HCT116 (cell line): ENCODE measurements around the gene ADGRG1. TPM values are rescaled to one million over a fixed set of nuclear protein-coding genes. Genes with fewer than 3 reads are reported as not detected.

ENCODE experiments used
- ATAC-seq: fragments of 200-7000 bp; cut with Tn5 transposase; 2 replicates; pipeline ENCODE4 v1.9.1; 2020; ENCODE audit warnings: mild to moderate bottlenecking, moderate library complexity
- BruUV-seq: library from RNA; stranded (reverse); fragments of 400-500 nt; replicated peaks from 2 replicates; lab custom pipeline; 2021; lab: Mats Ljungman, UMichigan
- CTCF ChIA-PET: fragments of 300-600 bp; sonication (Branson Sonifier 250); formaldehyde crosslinking; loops from one replicate; lab custom pipeline; 2021; ENCODE audit warnings: antibody characterized with exemption; lab: Charles Lee
- POLR2A ChIA-PET: fragments of 300-600, 350-600 bp; sonication (Branson Sonifier 250); formaldehyde crosslinking; loops from one replicate; lab custom pipeline; 2021; ENCODE audit warnings: antibody characterized with exemption; lab: Charles Lee
- RAD21 ChIA-PET, 2 experiments: fragments of 300-600 bp; sonication (Branson Sonifier 250); formaldehyde crosslinking; loops; one replicate each; lab custom pipeline; 2023; ENCODE audit warnings: low total read pairs in 2 of 2; ENCODE audit not compliant: uncharacterized antibody in 2 of 2, unreplicated experiment in 2 of 2, low non-redundant PET in 1 of 2; lab: Charles Lee
- DNase-seq: peaks from one replicate; pipeline ENCODE4 v3.0.0-alpha.2; 2010; ENCODE audit warnings: low read depth, low spot score
- H2AFZ ChIP-seq: fragments of 200-600 bp; shearing (Covaris generic), sonication (generic); 2 replicates; pipeline ENCODE4 v1.6.1; 2017; ENCODE audit warnings: low read depth, mixed run types, mixed read lengths, antibody characterized with exemption, low read length; ENCODE audit not compliant: poor library complexity, severe bottlenecking
- H3K27ac ChIP-seq: 2 replicates; pipeline ENCODE4 v1.5.1; 2012; ENCODE audit warnings: low read depth, low read length
- H3K27me3 ChIP-seq: fragments of 200-600 bp; sonication (generic); 2 replicates; pipeline ENCODE4 v1.6.1; 2016; ENCODE audit warnings: mixed run types, low read length, mixed read lengths; ENCODE audit not compliant: insufficient read depth
- H3K36me3 ChIP-seq, 2 experiments: fragments of 200-500 bp in 1 of 2; fragments of 200-600 bp in 1 of 2; sonication (Bioruptor generic) in 1 of 2; sonication (generic) in 1 of 2; 2 replicates each; pipeline versions ENCODE4 v1.5.1 to v1.6.1; 2014 to 2016; ENCODE audit warnings: low read length in 2 of 2, inconsistent platforms in 1 of 2, mixed read lengths in 1 of 2, mixed run types in 1 of 2; ENCODE audit not compliant: insufficient read depth in 2 of 2, control insufficient read depth in 1 of 2
- H3K4me1 ChIP-seq, 2 experiments: fragments of 200-600 bp in 1 of 2; sonication (generic) in 1 of 2; 2 replicates each; pipeline versions ENCODE4 v1.5.1 to v1.6.1; 2012 to 2017; ENCODE audit warnings: low read length in 2 of 2, inconsistent platforms in 1 of 2, mild to moderate bottlenecking in 1 of 2, mixed read lengths in 1 of 2, mixed run types in 1 of 2, moderate library complexity in 1 of 2; ENCODE audit not compliant: insufficient read depth in 2 of 2, control insufficient read depth in 1 of 2
- H3K4me2 ChIP-seq: fragments of 200-600 bp; sonication (generic); 2 replicates; pipeline ENCODE4 v1.6.1; 2017; ENCODE audit warnings: mixed run types, low read length, mixed read lengths
- H3K4me3 ChIP-seq, 2 experiments: fragments of 200-600 bp in 1 of 2; sonication (generic) in 1 of 2; replicated peaks in 1 of 2; 2 replicates each; pipeline ENCODE4 v1.5.1; 2011 to 2016; ENCODE audit warnings: low read length in 2 of 2, control low read depth in 1 of 2, low read depth in 1 of 2, mild to moderate bottlenecking in 1 of 2, mixed read lengths in 1 of 2, mixed run types in 1 of 2
- H3K79me2 ChIP-seq: fragments of 200-600 bp; sonication (generic); 2 replicates; pipeline ENCODE4 v1.6.1; 2017; ENCODE audit warnings: mild to moderate bottlenecking, mixed run types, low read length, moderate library complexity, mixed read lengths; ENCODE audit not compliant: insufficient read depth
- H3K9ac ChIP-seq: fragments of 200-600 bp; sonication (generic); 2 replicates; pipeline ENCODE4 v1.6.1; 2016; ENCODE audit warnings: low read length, mixed read lengths
- H3K9me2 ChIP-seq: fragments of 200-600 bp; sonication (generic), shearing (Covaris generic); 2 replicates; pipeline ENCODE4 v1.6.1; 2017; ENCODE audit warnings: mixed run types, mild to moderate bottlenecking, moderate library complexity; ENCODE audit not compliant: insufficient read depth
- H3K9me3 ChIP-seq, 2 experiments: fragments of 200-500 bp in 1 of 2; fragments of 200-600 bp in 1 of 2; sonication (Bioruptor generic) in 1 of 2; sonication (generic) in 1 of 2; 2 replicates each; pipeline ENCODE4 v1.6.1; 2014 to 2017; ENCODE audit warnings: low read length in 2 of 2, mixed read lengths in 2 of 2, inconsistent platforms in 1 of 2, low read depth in 1 of 2, mild to moderate bottlenecking in 1 of 2, mixed run types in 1 of 2, moderate library complexity in 1 of 2; ENCODE audit not compliant: control insufficient read depth in 1 of 2, insufficient read depth in 1 of 2
- H4K20me1 ChIP-seq: fragments of 200-600 bp; sonication (generic), shearing (Covaris generic); 2 replicates; pipeline ENCODE4 v1.6.1; 2017; ENCODE audit warnings: mixed run types, mild to moderate bottlenecking, moderate library complexity; ENCODE audit not compliant: insufficient read depth
- CBX3 ChIP-seq: IDR thresholded peaks from 2 replicates; pipeline ENCODE4 v1.6.1; 2012; ENCODE audit warnings: low read depth
- CTCF ChIP-seq, 3 experiments: fragments of 200-600 bp in 1 of 3; sonication (generic) in 1 of 3; IDR thresholded peaks in 2 of 3; conservative IDR thresholded peaks in 1 of 3; 2 replicates each; pipeline ENCODE4 v1.5.1; 2012 to 2017; ENCODE audit warnings: low read depth in 2 of 3, low read length in 2 of 3, antibody characterized with exemption in 1 of 3, borderline replicate concordance in 1 of 3, control low read depth in 1 of 3, mild to moderate bottlenecking in 1 of 3, mixed read lengths in 1 of 3, mixed run types in 1 of 3, moderate library complexity in 1 of 3; ENCODE audit not compliant: insufficient read depth in 1 of 3
- FOSL1 ChIP-seq: IDR thresholded peaks from 2 replicates; pipeline ENCODE4 v1.6.1; 2012; ENCODE audit warnings: low read depth
- JUND ChIP-seq: IDR thresholded peaks from 2 replicates; pipeline ENCODE4 v1.6.1; 2012
- RAD21 ChIP-seq: IDR thresholded peaks from 2 replicates; pipeline ENCODE4 v1.6.1; 2012; ENCODE audit warnings: low read depth, mild to moderate bottlenecking
- intact Hi-C: fragments of 100-400 bp; cut with micrococcal nuclease; formaldehyde crosslinking; loops from 2 replicates; pipeline ENCODE4 v1.10.0; 2022
- total RNA-seq: library from RNA; stranded (reverse); gene quantifications from one replicate; pipeline ENCODE4 v1.2.1, GENCODE V29; 2021; ENCODE audit not compliant: unreplicated experiment

Gene ADGRG1
- total RNA-seq, 1 experiment from 2014 or later: 36.4 TPM

GRCh38 chr16:57598437-57598836 lies 30.0 kb upstream of the ADGRG1 start:
- Histone ChIP-seq H3K79me2 (no peaks in the 10 kb centered on the region), H3K4me1 (peaks cover 0 to 8% of the 10 kb centered on the region in 2 experiments; a peak in 3 of 4 replicates), H3K36me3 (no peaks in the 10 kb centered on the region), H3K27me3 (no peaks in the 10 kb centered on the region), H3K27ac (no peak overlapping the region), H3K4me2 (no peak overlapping the region), H4K20me1 (no peaks in the 10 kb centered on the region), H3K9me3 (no peaks in the 10 kb centered on the region), H2AFZ (no peak overlapping the region), H3K9me2 (no peaks in the 10 kb centered on the region), H3K9ac (no peak overlapping the region), H3K4me3 (no peak overlapping the region)
- ChIA-PET CTCF (no interaction called here), RAD21 (no interaction called here), POLR2A (no interaction called here)
- no peak for ATAC-seq
- no TSS peak for BruUV-seq
- TF ChIP-seq JUND (no peak), FOSL1 (no peak)
- no peak for DNase-seq
- intact Hi-C loops: no loop called here

GRCh38 chr16:57600048-57600835 lies 28.2 kb upstream of the ADGRG1 start:
- TF ChIP-seq CTCF (IDR thresholded peaks at IDR 0.05 in 2 of 3, conservative IDR thresholded peaks at IDR 0.05 in 1 of 3; ENCODE audit: borderline replicate concordance in 1 of 3, insufficient read depth in 1 of 3, low read depth in 2 of 3, low read length in 2 of 3): peak; percentile 80 to 97 (median 87)
- no peak for TF ChIP-seq CBX3
- TF ChIP-seq RAD21: peak; percentile 86
- H2AFZ ChIP-seq: peak overlapping the region; percentile 89
- RAD21 ChIA-PET: no interaction called here
- no peaks in the 10 kb centered on the region for H3K36me3 ChIP-seq
- no peaks in the 10 kb centered on the region for H3K79me2 ChIP-seq
- CTCF ChIA-PET: interaction anchor here (0.9 to 4.1 kb wide), 9 partner anchors 9 to 49 kb away, joined by 3 to 21 read pairs (median 5); partner anchors contain the start of gene ADGRG1
- H3K9me3 ChIP-seq: no peaks in the 10 kb centered on the region
- H4K20me1 ChIP-seq: no peaks in the 10 kb centered on the region
- no TSS peak for BruUV-seq
- POLR2A ChIA-PET: interaction anchor here (0.8 to 1.8 kb wide), 4 partner anchors 9 to 48 kb away, joined by 3 to 5 read pairs (median 4); no protein-coding TSS in a partner anchor
- no peak overlapping the region; the same call in 1 of the 2 replicates for H3K27ac ChIP-seq
- 0 out of 2 replicates have a peak overlapping the region, but pooled peaks have one; percentile 14 for H3K9ac ChIP-seq
- H3K9me2 ChIP-seq: no peaks in the 10 kb centered on the region
- ATAC-seq (peak; percentile 99), DNase-seq (peak; percentile 47)
- no peak overlapping the region for H3K4me3 ChIP-seq
- H3K4me2 ChIP-seq: peak overlapping the region; percentile 56
- no peaks in the 10 kb centered on the region for H3K27me3 ChIP-seq
- intact Hi-C loops: loop anchor here (2.0 kb wide), 1 partner anchor 49 kb away; no protein-coding TSS in a partner anchor
- peaks cover 0 to 8% of the 10 kb centered on the region in 2 experiments; a peak in 3 of 4 replicates for H3K4me1 ChIP-seq
